GM18505 (cell line): ENCODE data around the gene CROCC2.

Source experiments
- ATAC-seq: cut with Tn5 transposase; IDR thresholded peaks from one replicate; pipeline ENCODE4 v1.9.1; 2021; ENCODE audit not compliant: unreplicated experiment
- POLR2A ChIP-seq: IDR thresholded peaks from 4 replicates; pipeline ENCODE4 v1.6.1; 2011; ENCODE audit warnings: borderline replicate concordance; ENCODE audit not compliant: insufficient read depth, insufficient read length; ENCODE audit errors: extremely low read depth

CROCC2 gene

DNA sequence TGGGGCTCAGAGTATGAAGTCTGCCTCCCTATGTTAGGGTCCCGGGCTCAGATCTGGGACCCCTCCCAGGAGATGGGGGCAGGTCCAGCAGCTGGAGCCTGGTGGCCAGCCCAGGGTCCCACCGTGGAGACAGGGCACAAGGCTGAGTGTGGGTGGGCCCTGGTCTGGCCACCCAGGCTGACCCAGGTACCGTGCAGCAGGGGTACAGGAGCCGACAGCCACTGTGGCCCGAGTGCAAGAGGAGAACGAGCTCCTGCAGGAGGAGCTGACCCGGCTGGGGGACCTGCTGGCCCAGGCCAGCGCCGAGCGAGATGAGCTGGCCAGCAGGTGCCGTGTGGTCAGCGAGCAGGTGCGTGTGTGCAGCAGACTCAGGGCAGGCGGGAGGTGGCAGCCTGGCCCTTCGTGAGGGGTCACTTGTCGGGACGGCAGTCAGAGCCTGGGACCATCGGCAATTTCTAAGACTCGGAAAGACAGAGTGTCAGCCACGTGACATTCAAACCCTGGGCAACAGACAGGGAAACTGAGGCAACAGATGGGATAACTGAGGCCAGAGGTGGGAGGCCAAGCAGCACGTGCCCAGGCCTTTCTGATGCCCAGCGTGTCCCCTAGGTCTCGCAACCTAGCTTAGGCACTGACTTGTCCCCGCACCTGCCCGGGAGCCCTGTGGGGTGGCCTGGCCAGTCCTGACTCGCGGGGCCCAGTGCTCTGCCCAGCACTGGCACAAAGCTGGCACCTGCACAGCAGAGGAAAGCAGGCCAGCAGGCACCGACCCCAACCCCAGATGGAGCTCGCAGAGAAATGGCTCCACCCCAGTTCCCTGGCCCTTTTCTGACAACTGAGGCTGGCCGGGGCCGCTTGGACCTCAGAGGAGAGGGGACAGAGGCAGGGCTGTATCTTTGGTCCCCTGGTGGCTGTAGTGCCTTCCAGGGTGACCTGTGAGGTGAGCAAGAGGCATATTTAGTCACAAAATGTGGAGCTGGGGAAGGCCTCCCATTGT, 13.9 kb downstream of the CROCC2 start:
- ATAC-seq, result no peak
- no peak for TF ChIP-seq POLR2A

DNA sequence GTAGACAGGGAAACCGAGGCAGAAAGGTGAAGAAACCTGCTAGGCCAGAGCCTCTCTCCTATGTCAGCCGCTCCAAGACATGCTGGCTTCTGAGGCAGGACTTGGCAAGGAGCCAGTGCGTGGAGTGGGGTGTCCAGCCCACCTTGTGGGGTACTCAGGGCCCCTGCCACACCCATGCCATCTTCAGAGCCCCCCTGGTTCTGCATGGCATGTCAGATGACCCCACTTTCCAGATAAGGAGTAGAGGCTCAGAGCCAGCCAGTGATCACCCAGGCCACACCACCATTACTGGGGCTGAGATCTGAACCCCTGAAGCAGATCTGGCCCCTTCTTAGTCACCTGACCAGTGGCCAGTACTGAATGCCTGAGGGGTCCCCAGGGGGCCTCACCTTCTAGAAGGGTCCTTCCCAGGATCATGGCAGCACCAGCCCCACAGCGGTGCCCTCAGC, 14.7 kb downstream of the CROCC2 start:
- ATAC-seq, result no peak
- TF ChIP-seq POLR2A, result no peak

GRCh38 chr2:240921311-240921994, 15.3 kb downstream of the CROCC2 start:
- no peak for ATAC-seq

GRCh38 chr2:240921995-240922244, 15.8 kb downstream of the CROCC2 start:
- TF ChIP-seq POLR2A, result no peak
- ATAC-seq, result no peak

More at GRCh38 chr2:240921311-240921994, 15.3 kb downstream of the CROCC2 start:
- TF ChIP-seq POLR2A, result no peak

- ATAC-seq, result no peak
- TF ChIP-seq POLR2A, result no peak
These were observed 16.3 kb downstream of the CROCC2 start for GRCh38 chr2:240922245-240922981.

GRCh38 chr2:240922982-240923537, 16.9 kb downstream of the CROCC2 start:
- no peak for ATAC-seq
- no peak for TF ChIP-seq POLR2A

- TF ChIP-seq POLR2A, result no peak
- ATAC-seq, result no peak
These were observed 19.0 kb downstream of the CROCC2 start for GRCh38 chr2:240925191-240925567.

- no peak for TF ChIP-seq POLR2A
- no peak for ATAC-seq
These were observed 19.7 kb downstream of the CROCC2 start for GRCh38 chr2:240925568-240926515.

DNA sequence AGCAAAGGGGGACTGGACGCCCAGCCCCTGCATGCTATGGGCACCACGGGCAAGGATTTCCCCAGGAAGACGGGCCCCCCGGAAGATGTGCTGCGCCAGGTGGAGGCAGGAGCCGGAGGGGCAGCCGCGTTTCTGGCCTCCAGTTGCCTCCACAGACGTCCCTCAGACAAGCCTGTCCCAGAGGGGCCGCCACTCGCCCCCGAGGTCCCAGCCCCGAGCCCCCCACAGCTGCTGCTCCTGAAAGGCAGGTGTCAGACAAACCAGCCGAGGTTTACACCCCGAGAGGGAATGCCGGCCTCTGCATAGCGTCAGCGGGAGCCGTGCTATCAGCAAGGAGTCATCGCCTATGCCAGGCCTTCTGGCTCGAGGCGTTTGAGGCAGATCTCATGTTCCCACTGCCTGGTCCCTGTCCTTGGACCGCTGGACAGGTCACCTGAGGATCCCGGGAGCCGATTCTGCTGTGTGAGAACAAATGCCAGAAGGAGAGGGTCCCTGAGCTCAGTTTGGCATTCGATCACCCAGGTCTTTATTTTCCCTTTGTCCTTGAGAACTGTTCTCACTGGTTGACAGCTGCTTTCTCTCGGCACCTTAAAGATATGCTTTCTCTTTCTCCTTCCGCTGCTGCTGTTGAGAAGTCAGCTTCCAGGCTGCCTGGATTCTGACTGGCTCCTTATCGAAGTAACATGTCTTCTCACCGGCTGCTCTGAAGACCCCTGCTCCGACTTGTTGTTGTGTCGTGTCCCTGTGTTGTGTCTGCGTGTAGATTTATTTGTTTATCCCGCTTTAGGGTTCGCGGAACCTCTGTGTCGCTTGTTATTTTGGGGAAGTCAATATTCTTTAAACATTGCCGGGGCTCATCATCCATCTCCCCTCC, 20.6 kb downstream of the CROCC2 start:
- ATAC-seq, result no peak
- TF ChIP-seq POLR2A, result no peak

- ATAC-seq, result no peak
- no peak for TF ChIP-seq POLR2A
These were observed 21.2 kb downstream of the CROCC2 start for GRCh38 chr2:240927390-240927781.
